Endothelial cell of umbilical vein (primary cell): ENCODE results near the gene PCSK9. TPM values are rescaled to one million over a fixed set of nuclear protein-coding genes. Genes with fewer than 3 reads are reported as not detected.
A peak's percentile ranks its signal among the peaks of the same experiment; 100 is the strongest.

ENCODE experiments used
- BruUV-seq: library from RNA; stranded (reverse); fragments of 400-500 nt; replicated peaks from 2 replicates; lab custom pipeline; 2021; lab: Mats Ljungman, UMichigan
- CTCF ChIA-PET: fragments of 300-600, 350-600 bp; sonication (Branson Sonifier 250); formaldehyde crosslinking; loops from one replicate; lab custom pipeline; 2021; ENCODE audit warnings: antibody characterized with exemption, inconsistent platforms; lab: Charles Lee
- POLR2A ChIA-PET: fragments of 300-600, 350-600 bp; sonication (Branson Sonifier 250); formaldehyde crosslinking; loops from one replicate; lab custom pipeline; 2021; ENCODE audit warnings: antibody characterized with exemption, inconsistent platforms; lab: Charles Lee
- DNase-seq: peaks from one replicate; pipeline ENCODE4 v3.0.0-alpha.2; 2011; ENCODE audit warnings: low read depth, low spot score
- FAIRE-seq: peaks from 2 replicates; lab custom pipeline; 2011; peaks lifted over from hg19 to GRCh38; lab: Jason Lieb, UNC
- H2AFZ ChIP-seq: 2 replicates; pipeline ENCODE4 v1.6.0; 2012; ENCODE audit warnings: low read depth, low read length, control low read depth, inconsistent platforms
- H3K27ac ChIP-seq: 2 replicates; pipeline ENCODE4 v1.5.1; 2011; ENCODE audit warnings: low read depth, mild to moderate bottlenecking, control low read depth, low read length, moderate library complexity; ENCODE audit not compliant: insufficient read depth
- H3K27me3 ChIP-seq, 2 experiments: 2 replicates each; pipeline versions ENCODE4 v1.6.0 to v1.6.1; 2011; ENCODE audit warnings: low read length in 2 of 2, mixed read lengths in 1 of 2; ENCODE audit not compliant: control insufficient read depth in 2 of 2, insufficient read depth in 2 of 2
- H3K36me3 ChIP-seq, 2 experiments: 2 replicates in 1 of 2; 3 replicates in 1 of 2; pipeline ENCODE4 v1.5.1; 2011; ENCODE audit warnings: low read length in 2 of 2, mild to moderate bottlenecking in 1 of 2, moderate library complexity in 1 of 2; ENCODE audit not compliant: control insufficient read depth in 2 of 2, insufficient read depth in 2 of 2; ENCODE audit errors: extremely low read depth in 1 of 2
- H3K4me1 ChIP-seq: 3 replicates; pipeline ENCODE4 v1.5.1; 2011; ENCODE audit warnings: mild to moderate bottlenecking, low read length; ENCODE audit not compliant: control insufficient read depth, insufficient read depth; ENCODE audit errors: extremely low read depth
- H3K4me2 ChIP-seq: 2 replicates; pipeline ENCODE4 v1.6.1; 2011; ENCODE audit warnings: low read length, control low read depth, mixed read lengths; ENCODE audit not compliant: insufficient read depth
- H3K4me3 ChIP-seq, 3 experiments: fragments of 200-600 bp in 1 of 3; sonication (generic), shearing (Covaris generic) in 1 of 3; replicated peaks in 1 of 3; 2 replicates each; pipeline ENCODE4 v1.5.1; 2011 to 2016; ENCODE audit warnings: control low read depth in 3 of 3, low read length in 3 of 3, mild to moderate bottlenecking in 2 of 3, inconsistent platforms in 1 of 3, low read depth in 1 of 3, moderate library complexity in 1 of 3; ENCODE audit not compliant: insufficient read depth in 1 of 3
- H3K79me2 ChIP-seq: 2 replicates; pipeline ENCODE4 v1.6.0; 2012; ENCODE audit warnings: low read length, inconsistent platforms; ENCODE audit not compliant: control insufficient read depth, insufficient read depth
- H3K9ac ChIP-seq: replicated peaks from 2 replicates; pipeline ENCODE3; 2011; ENCODE audit warnings: low read length, control low read depth; ENCODE audit not compliant: insufficient read depth; ENCODE audit errors: extremely low read depth
- H3K9me1 ChIP-seq: replicated peaks from 3 replicates; pipeline ENCODE4 v1.6.0; 2011; ENCODE audit warnings: mild to moderate bottlenecking, low read length; ENCODE audit not compliant: control insufficient read depth, insufficient read depth; ENCODE audit errors: extremely low read depth
- H3K9me3 ChIP-seq: replicated peaks from 2 replicates; pipeline ENCODE4 v1.5.1; 2012; ENCODE audit warnings: low read length, inconsistent platforms; ENCODE audit not compliant: control insufficient read depth, insufficient read depth
- H4K20me1 ChIP-seq: replicated peaks from 2 replicates; pipeline ENCODE3; 2011; ENCODE audit warnings: mild to moderate bottlenecking, low read length; ENCODE audit not compliant: control insufficient read depth, insufficient read depth; ENCODE audit errors: extremely low read depth
- CTCF ChIP-seq, 2 donors: IDR thresholded peaks; 1 replicate in 1 of 2; 2 replicates in 1 of 2; pipeline ENCODE4 v1.5.1; 2011; ENCODE audit warnings: low read length in 2 of 2, mild to moderate bottlenecking in 2 of 2, moderate library complexity in 2 of 2, control low read depth in 1 of 2, inconsistent platforms in 1 of 2, low read depth in 1 of 2; ENCODE audit not compliant: insufficient read depth in 1 of 2; ENCODE audit errors: extremely low read depth in 1 of 2
- EZH2 ChIP-seq: IDR thresholded peaks from 2 replicates; pipeline ENCODE4 v1.6.1; 2012; ENCODE audit warnings: borderline replicate concordance, low read depth, mild to moderate bottlenecking, moderate library complexity, low read length, inconsistent platforms; ENCODE audit not compliant: severe bottlenecking
- MAX ChIP-seq: IDR thresholded peaks from 2 replicates; pipeline ENCODE4 v1.6.1; 2011; ENCODE audit not compliant: insufficient read depth, insufficient read length
- MYC ChIP-seq: IDR thresholded peaks from one replicate; pipeline ENCODE4 v1.6.1; 2011; ENCODE audit warnings: mild to moderate bottlenecking, low read depth, low read length
- POLR2AphosphoS5 ChIP-seq: IDR thresholded peaks from 2 replicates; pipeline ENCODE4 v1.6.1; 2012; ENCODE audit warnings: low read depth, mild to moderate bottlenecking, control low read depth, low read length, moderate library complexity; ENCODE audit not compliant: insufficient read depth
- dilution Hi-C: fragments of 300-500 bp; cut with MboI; formaldehyde crosslinking; loops from one replicate; pipeline ENCODE4 v1.15.0; 2019; ENCODE audit warnings: low sequenced_read_pairs; ENCODE audit not compliant: extremely low pct_ligation_motif_present
- intact Hi-C: fragments of 100-400 bp; cut with micrococcal nuclease; formaldehyde crosslinking; loops from one replicate; pipeline ENCODE4 v1.10.0; 2022
- polyA plus RNA-seq, 4 experiments: library from polyadenylated mRNA; depleted of rRNA in 3 of 4; stranded (reverse) in 3 of 4; unstranded in 1 of 4; fragments of >200 nt; gene quantifications; 2 replicates each; pipeline versions ENCODE4 v1.2.1 to v1.2.3, GENCODE V29; 2011 to 2012; ENCODE audit warnings: missing spikeins in 1 of 4
- total RNA-seq: library from RNA; stranded (reverse); gene quantifications from 2 replicates; pipeline ENCODE4 v1.2.3, GENCODE V29; 2021

Gene PCSK9
- total and polyA plus RNA-seq, 2 donors (not counting 3 experiments of a cell fraction or from before 2014, with no cell fraction given), result 0.17 to 0.35 TPM

- no peak overlapping the region for H3K4me3 ChIP-seq
Measured at GRCh38 chr1:54996359-54996868, 42.9 kb upstream of the PCSK9 start.

More at GRCh38 chr1:54996359-54996868, 42.9 kb upstream of the PCSK9 start:
- Histone ChIP-seq H3K9me1 (no peaks in the 10 kb centered on the region), H3K4me1 (peaks cover 3% of the 10 kb centered on the region), H3K27me3 (peaks cover 12 to 14% of the 10 kb centered on the region in 2 experiments), H3K27ac (no peak overlapping the region), H4K20me1 (no peaks in the 10 kb centered on the region), H3K4me2 (no peak overlapping the region), H3K9ac (no peak overlapping the region), H3K79me2 (no peaks in the 10 kb centered on the region), H3K36me3 (no peaks in the 10 kb centered on the region), H2AFZ (peak overlapping the region; percentile 23), H3K9me3 (no peaks in the 10 kb centered on the region)
- DNase-seq, result peak; percentile 59
- intact Hi-C loops (loop anchor here (1.0 to 2.0 kb wide), 4 partner anchors 26 to 324 kb away; no protein-coding TSS in a partner anchor), dilution Hi-C loops (no loop called here)
- BruUV-seq, result no TSS peak
- ChIA-PET POLR2A (no interaction called here), CTCF (interaction anchor here (0.5 to 25.0 kb wide), 25 partner anchors 9 to 1814 kb away, joined by 3 to 918 read pairs (median 4); no protein-coding TSS in a partner anchor)
- no peak for TF ChIP-seq POLR2AphosphoS5
- TF ChIP-seq MYC, result no peak
- TF ChIP-seq EZH2, result peak; percentile 28
- TF ChIP-seq CTCF (IDR thresholded peaks at IDR 0.05; ENCODE audit: extremely low read depth in 1 of 2, insufficient read depth in 1 of 2, low read depth in 1 of 2, low read length in 2 of 2), result peak; percentile 77 to 87
- no peak for TF ChIP-seq MAX
- peak; percentile 90 for FAIRE-seq
